HepG2 (cell line): Measurements from ENCODE around the gene CLCA1. TPM values are rescaled to one million over a fixed set of nuclear protein-coding genes. Genes with fewer than 3 reads are reported as not detected.

Source experiments
- ATAC-seq: fragments of 200-7000 bp; cut with Tn5 transposase; 3 replicates; pipeline ENCODE4 v1.9.1; 2020; ENCODE audit warnings: mild to moderate bottlenecking, moderate library complexity
- Bru-seq: library from RNA; stranded (reverse); fragments of 400-500 nt; gene quantifications from one replicate; lab custom pipeline; 2021; lab: Mats Ljungman, UMichigan
- BruChase-seq, 2 experiments: library from RNA; stranded (reverse); fragments of 400-500 nt; gene quantifications; one replicate each; lab custom pipeline; 2021; lab: Mats Ljungman, UMichigan
- BruUV-seq: library from RNA; stranded (reverse); fragments of 400-500 nt; replicated peaks from 2 replicates; lab custom pipeline; 2021; lab: Mats Ljungman, UMichigan
- CTCF ChIA-PET: fragments of 300-600 bp; formaldehyde crosslinking; extraction: SDS; loops from one replicate; lab custom pipeline; 2021; ENCODE audit warnings: low total read pairs, inconsistent platforms, low intra/inter-chr PET ratio; lab: Yijun Ruan, JAX
- POLR2A ChIA-PET: fragments of 350-600 bp; sonication (Branson Sonifier 250); formaldehyde crosslinking; loops from one replicate; lab custom pipeline; 2020; ENCODE audit warnings: antibody characterized with exemption, inconsistent platforms; lab: Yijun Ruan, JAX
- DNase-seq: peaks from one replicate; pipeline ENCODE4 v3.0.0-alpha.2; 2015; ENCODE audit warnings: low spot score
- FAIRE-seq: peaks from 3 replicates; lab custom pipeline; 2011; peaks lifted over from hg19 to GRCh38; lab: Jason Lieb, UNC
- H2AFZ ChIP-seq: one replicate; pipeline ENCODE4 v1.6.1; 2011; ENCODE audit warnings: low read length, inconsistent platforms
- H3K27ac ChIP-seq: fragments of 300-600 bp; 3 replicates; pipeline ENCODE4 v1.8.0; 2011; ENCODE audit warnings: mixed run types, mild to moderate bottlenecking, mixed read lengths, low read length, inconsistent platforms; ENCODE audit not compliant: insufficient read depth; ENCODE audit errors: extremely low read length
- H3K27me3 ChIP-seq, 2 experiments: fragments of 200-600 bp in 1 of 2; 2 replicates in 1 of 2; 3 replicates in 1 of 2; pipeline versions ENCODE4 v1.6.0 to v1.8.0; 2011; ENCODE audit warnings: low read length in 2 of 2, mild to moderate bottlenecking in 2 of 2, moderate library complexity in 2 of 2, inconsistent platforms in 1 of 2; ENCODE audit not compliant: insufficient read depth in 2 of 2, control insufficient read depth in 1 of 2
- H3K36me3 ChIP-seq, 2 experiments: fragments of 200-600 bp in 1 of 2; replicated peaks in 1 of 2; 2 replicates in 1 of 2; 3 replicates in 1 of 2; pipeline versions ENCODE4 v1.5.1 to v1.8.0; 2011; ENCODE audit warnings: low read length in 2 of 2, inconsistent platforms in 1 of 2; ENCODE audit not compliant: insufficient read depth in 2 of 2, control insufficient read depth in 1 of 2
- H3K4me1 ChIP-seq: 2 replicates; pipeline ENCODE4 v1.5.1; 2012; ENCODE audit warnings: low read length, inconsistent platforms; ENCODE audit not compliant: insufficient read depth
- H3K4me2 ChIP-seq: 2 replicates; pipeline ENCODE4 v1.6.0; 2011; ENCODE audit warnings: low read depth, low read length, inconsistent platforms
- H3K4me3 ChIP-seq, 3 experiments: fragments of 200-600 bp in 1 of 3; sonication (generic), shearing (Covaris generic) in 1 of 3; replicated peaks in 1 of 3; 2 replicates each; pipeline ENCODE4 v1.5.1; 2011 to 2016; ENCODE audit warnings: low read length in 3 of 3, inconsistent platforms in 2 of 3, low read depth in 2 of 3, mild to moderate bottlenecking in 2 of 3, control low read depth in 1 of 3, mixed read lengths in 1 of 3; ENCODE audit not compliant: insufficient read depth in 1 of 3
- H3K79me2 ChIP-seq: one replicate; pipeline ENCODE4 v1.6.1; 2011; ENCODE audit warnings: low read length, inconsistent platforms; ENCODE audit not compliant: insufficient read depth
- H3K9ac ChIP-seq: 2 replicates; pipeline ENCODE4 v1.6.0; 2011; ENCODE audit warnings: mild to moderate bottlenecking, low read depth, low read length, inconsistent platforms; ENCODE audit not compliant: insufficient read depth
- H3K9me3 ChIP-seq: 2 replicates; pipeline ENCODE4 v1.5.1; 2012; ENCODE audit warnings: mild to moderate bottlenecking, low read length
- H4K20me1 ChIP-seq: 2 replicates; pipeline ENCODE4 v1.6.0; 2011; ENCODE audit warnings: inconsistent platforms, mild to moderate bottlenecking, low read length, moderate library complexity; ENCODE audit not compliant: insufficient read depth
- ARNT ChIP-seq: fragments of 450-650 bp; IDR thresholded peaks from 2 replicates; pipeline ENCODE4 v1.6.1; 2017
- ETS1 ChIP-seq: sonication (generic); formaldehyde crosslinking; IDR thresholded peaks from 2 replicates; pipeline ENCODE4 v1.4.0; 2020; ENCODE audit warnings: missing genetic modification reagents
- GATAD1 ChIP-seq: IDR thresholded peaks from 2 replicates; pipeline ENCODE4 v1.6.1; 2016; ENCODE audit warnings: missing genetic modification reagents, missing compliant biosample characterization
- HDAC1 ChIP-seq: sonication (generic); formaldehyde crosslinking; IDR thresholded peaks from 2 replicates; pipeline ENCODE4 v1.5.1; 2020; ENCODE audit warnings: mild to moderate bottlenecking, missing genetic modification reagents
- HNRNPLL ChIP-seq: fragments of 200-400 bp; formaldehyde crosslinking; IDR thresholded peaks from 2 replicates; pipeline ENCODE4 v1.6.1; 2017; ENCODE audit warnings: mild to moderate bottlenecking, low read depth, low read length; ENCODE audit not compliant: poor library complexity, severe bottlenecking
- MXI1 ChIP-seq: IDR thresholded peaks from 3 replicates; pipeline ENCODE4 v1.6.1; 2012; ENCODE audit warnings: low read depth, low read length, inconsistent platforms, borderline replicate concordance
- NR3C1 ChIP-seq: sonication (generic); formaldehyde crosslinking; IDR thresholded peaks from 2 replicates; pipeline ENCODE4 v1.4.0; 2020; ENCODE audit warnings: missing genetic modification reagents
- ZBTB21 ChIP-seq: sonication (generic); formaldehyde crosslinking; IDR thresholded peaks from 2 replicates; pipeline ENCODE4 v1.4.0; 2020; ENCODE audit warnings: missing genetic modification reagents
- ZNF143 ChIP-seq: sonication (generic); formaldehyde crosslinking; IDR thresholded peaks from 2 replicates; pipeline ENCODE4 v1.4.0; 2020; ENCODE audit warnings: missing genetic modification reagents
- ZNF33B ChIP-seq: sonication (generic); formaldehyde crosslinking; IDR thresholded peaks from 2 replicates; pipeline ENCODE4 v1.5.1; 2020; ENCODE audit warnings: mild to moderate bottlenecking, missing genetic modification reagents
- WGBS: methylation state at CpG from one replicate; pipeline ENCODE4 v1.1.6; 2017; ENCODE audit warnings: low lambda C conversion rate; 5-methylcytosine and 5-hydroxymethylcytosine counted together
- in situ Hi-C: cut with HindIII; loops from 2 replicates; pipeline ENCODE4 v1.10.0; 2017; ENCODE audit warnings: low pct_unique_long_range_greater_than_20kb; ENCODE audit not compliant: extremely low pct_ligation_motif_present
- intact Hi-C: fragments of 100-400 bp; cut with micrococcal nuclease; formaldehyde crosslinking; loops from one replicate; pipeline ENCODE4 v1.10.0; 2022; ENCODE audit not compliant: unreplicated experiment
- long read RNA-seq, 2 experiments: library from RNA in 1 of 2; library from polyadenylated mRNA in 1 of 2; stranded (forward) in 1 of 2; unstranded in 1 of 2; transcript quantifications; one replicate each; pipeline ENCODE4 v2.0.0, GENCODE V29; 2019 to 2022
- polyA minus RNA-seq, 3 experiments: library from RNA; depleted of rRNA, polyadenylated mRNA; stranded (reverse); fragments of >200 nt; gene quantifications; 2 replicates each; pipeline ENCODE4 v1.2.3, GENCODE V29; 2011; ENCODE audit warnings: low replicate concordance in 1 of 3
- polyA plus RNA-seq, 8 experiments: library from polyadenylated mRNA; depleted of rRNA in 3 of 8; stranded (reverse) in 7 of 8; unstranded in 1 of 8; fragments of >200 nt; fragmentation: Illumina TruSeq in 4 of 8; extraction: Trizol in 4 of 8; gene quantifications; 2 replicates each; pipeline versions ENCODE4 v1.2.1 to v1.2.3, GENCODE V29; 2011 to 2016; ENCODE audit warnings: low read depth in 4 of 8, missing spikeins in 1 of 8, mixed read lengths in 1 of 8; ENCODE audit not compliant: insufficient read depth in 1 of 8
- total RNA-seq, 5 experiments: library from RNA; depleted of rRNA; stranded (reverse); fragments of >200 nt; fragmentation: Illumina TruSeq; extraction: Trizol; gene quantifications; 2 replicates each; pipeline ENCODE4 v1.2.3, GENCODE V29; 2016; ENCODE audit warnings: low read depth in 1 of 5

Gene CLCA1
- total RNA-seq (2016; rRNA removed; fragmentation: Illumina TruSeq; extraction: Trizol) (not detected in 2 replicates), polyA plus RNA-seq (2011; rRNA removed) (not detected in 2 replicates), polyA minus RNA-seq (2011; rRNA and poly(A)+ RNA removed; ENCODE audit: low replicate concordance) (not detected in 2 replicates), Bru-seq, nascent RNA (not detected), BruChase-seq, experiment 1, labeled RNA remaining after a 6-hour chase (not detected), BruChase-seq, experiment 2, labeled RNA remaining after a 2-hour chase (not detected)
- total RNA-seq (2016; cell fraction: cytosol; rRNA removed; fragmentation: Illumina TruSeq; extraction: Trizol; ENCODE audit: low read depth): not detected in 2 replicates
- not detected in 2 replicates for total RNA-seq (2016; cell fraction: insoluble cytoplasmic fraction; rRNA removed; fragmentation: Illumina TruSeq; extraction: Trizol)
- not detected in 2 replicates for total RNA-seq (2016; cell fraction: membrane; rRNA removed; fragmentation: Illumina TruSeq; extraction: Trizol)
- not detected in 2 replicates for total RNA-seq (2016; cell fraction: nucleus; rRNA removed; fragmentation: Illumina TruSeq; extraction: Trizol)
- polyA plus RNA-seq (2011; cell fraction: cytosol; rRNA removed): not detected in 2 replicates
- polyA plus RNA-seq (2011; cell fraction: nucleus; rRNA removed): not detected in 2 replicates
- polyA plus RNA-seq (2012): not detected in 2 replicates
- polyA plus RNA-seq (2016; cell fraction: cytosol; fragmentation: Illumina TruSeq; extraction: Trizol; ENCODE audit: low read depth): not detected in 2 replicates
- polyA plus RNA-seq (2016; cell fraction: insoluble cytoplasmic fraction; fragmentation: Illumina TruSeq; extraction: Trizol; ENCODE audit: low read depth): not detected in 2 replicates
- not detected in 2 replicates for polyA plus RNA-seq (2016; cell fraction: membrane; fragmentation: Illumina TruSeq; extraction: Trizol; ENCODE audit: low read depth)
- not detected in 2 replicates for polyA plus RNA-seq (2016; cell fraction: nucleus; fragmentation: Illumina TruSeq; extraction: Trizol; ENCODE audit: insufficient read depth, low read depth)
- not detected in 2 replicates for polyA minus RNA-seq (2011; cell fraction: cytosol; rRNA and poly(A)+ RNA removed)
- not detected in 2 replicates for polyA minus RNA-seq (2011; cell fraction: nucleus; rRNA and poly(A)+ RNA removed)
- long read RNA-seq, experiment 1: 0 reads
- long read RNA-seq, experiment 2: 0 reads

GRCh38 chr1:86468501-86468977 is at the start of gene CLCA1:
Gene CLCA1, plus strand, starts transcription at chr1:86468927. Its CDS starts 45 bp downstream, at chr1:86468972.
- intact Hi-C loops: no loop called here
- H3K4me2 ChIP-seq: no peak within 1 kb of the TSS
- BruUV-seq: no TSS peak
- H3K9me3 ChIP-seq: no peaks in the 10 kb centered on the region
- CTCF ChIA-PET: no interaction called here
- no peak for ATAC-seq
- H3K27me3 ChIP-seq: no peaks in the 10 kb centered on the region
- POLR2A ChIA-PET: no interaction called here
- 24% methylated on average over 7 of the region's 7 CpGs for WGBS
- TF ChIP-seq HNRNPLL (no peak), MXI1 (no peak), GATAD1 (CRISPR knock-in tag) (no peak), ZBTB21 (CRISPR knock-in tag) (no peak), ETS1 (CRISPR knock-in tag) (no peak), HDAC1 (CRISPR knock-in tag) (no peak), ZNF143 (no peak), NR3C1 (CRISPR knock-in tag) (no peak), ZNF33B (CRISPR knock-in tag) (no peak), ARNT (no peak)
- TF ChIP-seq, all 625 proteins: peak for 0
- no peak within 1 kb of the TSS for H3K9ac ChIP-seq
- no peaks in the 10 kb centered on the region for H3K79me2 ChIP-seq
- H4K20me1 ChIP-seq: no peaks in the 10 kb centered on the region
- H3K4me3 ChIP-seq: no peak within 1 kb of the TSS
- no peak for FAIRE-seq
- no peak within 1 kb of the TSS for H2AFZ ChIP-seq
- no peaks in the 10 kb centered on the region for H3K36me3 ChIP-seq
- no peaks in the 10 kb centered on the region for H3K4me1 ChIP-seq
- no peak for DNase-seq
- in situ Hi-C loops: no loop called here
- no peak within 1 kb of the TSS for H3K27ac ChIP-seq
